ENCODE results near the gene THBS1.

Gene THBS1

DNA sequence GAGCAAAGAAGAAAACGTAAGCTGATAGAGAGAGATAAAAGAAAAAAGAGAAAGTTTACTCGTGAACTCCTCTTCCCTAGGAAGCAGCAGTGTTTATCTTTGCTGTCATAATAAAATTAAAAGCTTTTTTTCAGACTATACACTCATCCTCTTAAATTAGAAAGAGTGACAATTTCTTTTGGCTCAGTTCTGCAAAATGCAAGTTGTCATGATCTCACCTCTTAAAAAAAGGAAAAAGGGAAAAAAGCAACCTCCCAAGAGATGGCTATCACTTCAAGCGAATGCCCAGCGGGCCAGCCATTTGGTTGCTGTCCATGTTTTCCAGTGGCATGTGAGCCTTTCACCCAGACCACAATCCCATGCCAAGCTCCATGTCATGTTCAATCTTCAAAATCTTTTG lies 7.0 kb upstream of the THBS1 start:
- DNase-seq (ENCODE audit: low read depth in 2 of 2) = no peak

DNA sequence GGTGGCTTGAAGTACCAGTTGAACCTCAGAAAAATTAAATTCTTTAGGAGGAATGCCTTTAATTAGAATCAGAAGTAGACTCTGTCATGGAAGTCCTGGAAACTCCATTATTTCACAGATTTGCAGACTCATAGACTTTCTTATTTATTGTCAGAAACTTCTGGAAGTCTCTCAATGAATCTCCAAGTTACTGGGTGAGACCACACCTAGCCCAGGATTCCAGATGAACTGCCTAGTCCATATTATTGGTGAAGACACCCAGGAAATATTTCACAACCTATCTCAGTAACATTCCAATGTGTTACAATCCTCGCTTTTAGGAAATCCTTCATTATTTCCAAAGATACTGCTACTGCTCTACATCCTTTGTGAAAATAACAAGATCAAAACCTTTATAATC lies 6.5 kb upstream of the THBS1 start:
- DNase-seq (ENCODE audit: low read depth in 2 of 2) = no peak

DNA sequence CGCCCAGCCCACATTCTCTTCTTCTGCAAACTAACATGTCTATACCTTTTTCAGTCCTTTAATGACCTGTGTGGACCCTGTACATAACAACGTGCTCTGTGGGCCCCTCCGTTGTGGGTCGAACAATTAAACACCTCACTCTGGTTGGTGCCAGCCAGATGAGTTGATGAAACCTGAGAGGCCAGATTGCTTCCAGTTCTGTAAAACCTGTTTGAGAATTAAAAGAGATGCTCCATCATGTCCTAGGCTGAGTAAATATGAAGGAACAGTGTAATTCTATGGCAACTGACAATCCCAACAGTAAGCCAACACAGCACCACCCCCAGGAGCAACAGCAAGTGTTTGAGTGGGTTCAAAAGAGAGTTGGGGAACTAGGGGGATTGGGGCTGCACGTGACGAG lies 5.7 kb upstream of the THBS1 start:
- DNase-seq (ENCODE audit: low read depth in 2 of 2) = no peak

DNA sequence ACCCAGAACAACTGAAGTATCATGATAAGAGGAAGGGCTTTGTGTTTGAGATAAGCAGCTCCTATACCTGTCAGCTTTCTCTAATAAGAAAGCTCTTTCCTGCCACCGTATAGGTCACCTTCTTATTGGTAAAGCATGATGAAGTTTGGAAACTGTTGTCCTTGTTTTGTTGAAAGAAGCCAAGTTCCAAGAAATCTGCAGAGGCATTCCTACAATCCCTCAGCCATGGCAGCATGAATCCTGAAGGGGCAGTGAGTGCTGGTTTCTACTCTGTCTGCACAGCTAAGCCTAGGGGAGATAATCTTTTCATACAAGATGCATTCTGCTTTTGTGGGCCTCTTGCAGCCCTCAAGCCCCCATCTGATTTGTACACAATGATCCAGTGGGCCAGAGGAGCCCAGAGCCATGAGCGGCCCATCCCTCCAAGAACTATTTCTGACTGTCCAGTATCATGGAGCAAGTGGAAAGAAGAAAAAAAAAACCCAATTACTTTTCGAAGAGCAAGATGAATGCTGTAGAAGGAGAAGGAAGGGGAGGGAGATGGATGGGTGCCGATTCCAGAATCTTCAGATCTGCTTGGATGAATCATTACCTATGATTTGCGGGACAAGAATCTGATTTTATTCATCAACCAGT lies 1.9 kb upstream of the THBS1 start:
- DNase-seq (ENCODE audit: low read depth in 2 of 2) = no peak

DNA sequence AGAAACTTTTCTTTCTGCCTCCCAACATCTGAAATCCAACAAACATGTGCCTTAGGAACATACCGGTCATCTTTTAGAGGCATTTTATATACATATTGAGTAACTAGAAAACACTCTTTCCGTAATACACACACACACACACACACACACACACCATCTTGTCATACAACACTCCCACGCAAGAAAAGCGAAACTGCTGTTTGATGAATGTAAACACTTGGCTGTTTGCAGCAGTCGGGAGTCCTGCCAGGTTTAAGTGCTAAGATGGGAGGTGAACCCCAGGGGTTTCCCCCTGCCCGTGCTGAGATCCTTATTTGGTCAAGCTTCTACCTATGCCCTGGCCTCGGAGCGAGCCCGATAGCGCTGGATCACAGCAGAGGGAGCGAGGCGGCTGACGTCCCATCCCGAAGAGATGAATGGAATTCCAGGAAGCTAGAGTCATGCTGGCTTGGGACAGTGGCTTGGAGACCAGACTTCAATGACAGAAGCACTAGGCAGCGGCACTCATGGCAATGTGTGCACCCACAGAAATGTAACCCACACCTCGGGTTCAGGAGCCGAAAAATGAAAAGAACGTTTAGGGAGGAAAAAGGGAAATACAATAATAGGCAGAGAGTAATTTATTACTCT lies 1.3 kb upstream of the THBS1 start:
- no peak for DNase-seq (ENCODE audit: low read depth in 2 of 2)

DNA sequence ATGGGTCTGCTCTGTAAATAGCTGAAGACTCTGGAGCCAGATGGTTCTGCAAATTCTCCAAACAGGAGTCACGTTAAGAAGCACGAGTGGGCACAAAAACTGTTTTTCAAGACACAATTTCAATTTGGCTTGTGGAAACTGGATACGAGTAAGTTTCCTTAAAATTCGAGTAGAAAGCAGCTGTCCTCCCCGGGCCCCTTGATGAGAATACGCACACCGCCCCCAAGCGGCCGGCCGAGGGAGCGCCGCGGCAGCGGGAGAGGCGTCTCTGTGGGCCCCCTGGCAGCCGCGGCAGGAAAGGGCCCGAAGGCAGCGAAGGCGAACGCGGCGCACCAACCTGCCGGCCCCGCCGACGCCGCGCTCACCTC lies 778 bp upstream of the THBS1 start:
- peak; percentile 77 to 88 for DNase-seq (ENCODE audit: low read depth in 2 of 2)

DNA sequence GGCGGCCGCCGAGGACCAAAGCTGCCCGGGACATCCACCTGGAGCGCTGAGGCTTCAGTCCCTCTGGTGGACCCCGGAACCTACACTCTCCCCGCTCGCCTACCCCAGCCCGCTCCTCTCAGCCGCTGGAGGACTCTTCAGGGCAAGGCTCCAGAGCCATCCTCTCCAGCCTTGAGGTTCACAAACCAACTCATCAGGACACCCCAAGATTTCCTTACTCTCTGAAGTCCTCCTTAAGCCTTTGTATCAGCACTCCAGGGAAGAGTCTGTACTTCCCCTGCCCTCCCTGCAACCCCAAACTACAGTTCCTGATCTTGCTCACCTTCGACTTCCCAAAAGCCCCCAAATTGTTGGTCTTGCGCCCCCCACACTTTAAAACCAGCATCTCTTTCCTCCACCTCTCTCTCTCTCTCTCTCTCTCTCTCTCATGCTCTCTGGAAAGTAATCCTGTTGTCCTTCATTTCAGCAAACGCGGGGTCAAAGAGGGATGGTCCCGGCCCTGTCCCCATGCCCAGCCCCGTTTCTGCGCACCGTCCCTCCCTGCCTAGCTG lies 438 bp downstream of the THBS1 start:
- DNase-seq (ENCODE audit: low read depth in 2 of 2) = no peak

DNA sequence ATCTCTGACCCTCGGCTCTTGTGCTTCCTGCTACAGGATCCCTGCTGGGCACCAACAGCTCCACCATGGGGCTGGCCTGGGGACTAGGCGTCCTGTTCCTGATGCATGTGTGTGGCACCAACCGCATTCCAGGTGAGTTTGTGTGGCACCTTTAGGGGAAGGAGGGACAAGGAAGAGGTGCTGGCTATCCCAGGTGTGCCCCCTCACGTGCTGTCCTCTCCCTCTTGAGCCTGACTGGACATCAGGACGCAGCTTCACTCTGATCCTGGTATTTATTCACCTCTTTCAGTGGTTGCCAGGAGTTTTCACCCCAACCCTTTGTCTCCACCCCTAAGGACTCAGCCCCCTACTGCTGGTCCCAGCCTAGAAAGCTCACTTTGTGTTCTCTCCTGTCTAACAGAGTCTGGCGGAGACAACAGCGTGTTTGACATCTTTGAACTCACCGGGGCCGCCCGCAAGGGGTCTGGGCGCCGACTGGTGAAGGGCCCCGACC lies 960 bp downstream of the THBS1 start:
- DNase-seq (ENCODE audit: low read depth in 2 of 2) = no peak

DNA sequence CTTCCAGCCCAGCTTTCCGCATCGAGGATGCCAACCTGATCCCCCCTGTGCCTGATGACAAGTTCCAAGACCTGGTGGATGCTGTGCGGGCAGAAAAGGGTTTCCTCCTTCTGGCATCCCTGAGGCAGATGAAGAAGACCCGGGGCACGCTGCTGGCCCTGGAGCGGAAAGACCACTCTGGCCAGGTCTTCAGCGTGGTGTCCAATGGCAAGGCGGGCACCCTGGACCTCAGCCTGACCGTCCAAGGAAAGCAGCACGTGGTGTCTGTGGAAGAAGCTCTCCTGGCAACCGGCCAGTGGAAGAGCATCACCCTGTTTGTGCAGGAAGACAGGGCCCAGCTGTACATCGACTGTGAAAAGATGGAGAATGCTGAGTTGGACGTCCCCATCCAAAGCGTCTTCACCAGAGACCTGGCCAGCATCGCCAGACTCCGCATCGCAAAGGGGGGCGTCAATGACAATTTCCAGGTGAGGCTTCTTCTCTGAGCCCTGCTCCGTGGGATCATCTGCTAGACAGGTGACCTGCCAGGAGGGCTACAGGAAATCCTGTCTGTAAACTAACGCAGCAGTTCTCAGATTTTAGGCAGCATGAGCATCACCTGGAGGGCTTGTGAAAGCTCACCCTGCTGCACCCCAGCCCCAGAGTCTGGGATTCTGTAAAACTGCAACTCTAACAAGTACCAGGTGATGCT lies 1.6 kb downstream of the THBS1 start:
- DNase-seq (ENCODE audit: low read depth in 2 of 2) = no peak

DNA sequence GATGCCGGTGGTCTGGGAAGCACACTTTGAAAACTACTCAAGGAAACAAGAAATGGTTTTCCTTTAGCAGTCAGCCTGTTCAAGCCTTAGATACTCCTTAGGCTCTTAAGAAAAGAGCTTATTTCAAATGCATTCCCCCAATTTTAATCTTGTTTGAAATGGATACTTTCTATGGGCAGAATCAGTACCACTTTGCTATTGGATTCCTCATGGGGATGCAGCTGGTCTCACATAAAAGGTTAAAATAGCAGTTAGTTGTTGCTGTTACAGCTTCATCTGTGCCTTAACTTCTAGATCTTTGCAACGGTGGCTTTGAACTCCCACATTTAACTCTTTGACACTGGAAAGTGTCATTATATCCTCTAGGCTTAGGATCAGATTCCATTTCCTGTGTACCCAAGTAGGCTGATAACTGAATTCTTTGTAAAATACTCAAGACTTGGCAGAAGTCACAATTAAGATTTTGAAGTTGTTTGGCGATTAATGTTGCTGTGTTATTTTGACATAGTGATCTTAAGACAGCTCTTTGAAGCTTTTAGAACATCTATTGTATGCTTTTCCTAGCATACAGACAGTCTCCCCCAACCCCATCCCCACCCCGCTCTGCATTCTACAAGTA lies 2.2 kb downstream of the THBS1 start:
- DNase-seq (ENCODE audit: low read depth in 2 of 2) = no peak

DNA sequence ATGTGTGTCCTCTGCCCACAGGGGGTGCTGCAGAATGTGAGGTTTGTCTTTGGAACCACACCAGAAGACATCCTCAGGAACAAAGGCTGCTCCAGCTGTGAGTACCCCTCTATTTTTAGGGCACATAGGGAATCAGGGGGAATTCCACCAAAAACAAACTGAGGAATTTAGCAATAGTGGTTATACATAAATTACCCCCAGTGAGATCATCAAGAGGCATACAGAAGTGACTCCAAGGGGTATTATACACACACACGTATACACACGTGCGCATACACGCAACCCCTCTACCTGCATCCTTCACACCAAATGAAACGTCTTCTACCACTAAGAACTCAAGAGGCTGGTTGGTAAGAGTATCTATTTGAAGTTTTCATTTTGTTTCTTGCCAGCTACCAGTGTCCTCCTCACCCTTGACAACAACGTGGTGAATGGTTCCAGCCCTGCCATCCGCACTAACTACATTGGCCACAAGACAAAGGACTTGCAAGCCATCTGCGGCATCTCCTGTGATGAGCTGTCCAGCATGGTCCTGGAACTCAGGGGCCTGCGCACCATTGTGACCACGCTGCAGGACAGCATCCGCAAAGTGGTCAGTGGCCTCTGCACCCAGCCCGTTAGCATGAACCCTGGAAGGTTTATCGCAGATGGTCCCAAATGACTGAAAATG lies 2.9 kb downstream of the THBS1 start:
- peak in 1 of 2 donors; percentile 25 for DNase-seq (ENCODE audit: low read depth in 2 of 2)

DNA sequence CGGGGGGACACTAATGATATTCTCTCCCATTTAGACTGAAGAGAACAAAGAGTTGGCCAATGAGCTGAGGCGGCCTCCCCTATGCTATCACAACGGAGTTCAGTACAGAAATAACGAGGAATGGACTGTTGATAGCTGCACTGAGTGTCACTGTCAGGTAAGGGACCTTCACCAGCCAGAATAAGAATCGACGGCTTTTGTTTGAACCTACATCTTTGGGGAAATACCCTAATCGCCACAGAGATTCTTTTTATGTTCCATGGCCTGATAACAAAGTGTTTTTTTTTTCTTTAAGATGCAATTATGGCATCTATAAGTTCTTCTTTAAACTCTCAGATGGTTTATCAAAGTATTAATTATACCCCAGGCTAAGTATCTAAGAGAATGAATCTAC lies 3.4 kb downstream of the THBS1 start:
- DNase-seq (ENCODE audit: low read depth in 2 of 2) = no peak

DNA sequence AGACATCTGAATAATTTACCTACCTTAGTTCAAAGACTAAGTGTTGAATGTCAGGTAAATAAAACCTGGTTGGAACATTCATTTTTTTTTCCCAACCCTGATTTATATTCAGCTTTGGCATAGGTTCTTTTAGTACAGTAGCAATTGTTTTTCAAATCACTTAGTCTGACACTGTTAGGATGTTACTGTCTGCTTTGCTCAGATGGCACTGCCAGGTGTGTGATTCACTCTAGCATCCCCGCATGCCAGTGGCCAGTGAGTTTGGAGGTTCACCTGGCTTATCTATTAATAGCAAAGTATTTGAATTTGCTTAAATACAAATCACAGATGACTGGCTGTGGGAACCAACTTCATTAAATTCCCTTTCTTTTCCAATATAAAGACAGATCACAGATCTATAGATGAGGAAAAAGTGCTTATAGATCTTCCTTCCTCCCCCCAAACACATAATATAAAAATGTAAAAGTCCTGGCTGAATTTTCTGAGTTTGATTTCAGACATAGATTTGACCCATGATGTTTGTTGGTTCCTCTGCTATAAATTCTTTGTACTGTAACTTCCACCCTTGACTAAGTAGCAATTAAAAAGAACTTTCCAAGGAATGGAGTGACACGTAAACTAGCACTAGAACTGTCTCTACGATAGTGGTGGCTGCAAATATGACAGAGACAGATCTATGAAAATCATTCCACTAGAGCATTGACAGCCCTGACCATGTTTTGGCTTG lies 3.9 kb downstream of the THBS1 start:
- DNase-seq (ENCODE audit: low read depth in 2 of 2) = no peak

DNA sequence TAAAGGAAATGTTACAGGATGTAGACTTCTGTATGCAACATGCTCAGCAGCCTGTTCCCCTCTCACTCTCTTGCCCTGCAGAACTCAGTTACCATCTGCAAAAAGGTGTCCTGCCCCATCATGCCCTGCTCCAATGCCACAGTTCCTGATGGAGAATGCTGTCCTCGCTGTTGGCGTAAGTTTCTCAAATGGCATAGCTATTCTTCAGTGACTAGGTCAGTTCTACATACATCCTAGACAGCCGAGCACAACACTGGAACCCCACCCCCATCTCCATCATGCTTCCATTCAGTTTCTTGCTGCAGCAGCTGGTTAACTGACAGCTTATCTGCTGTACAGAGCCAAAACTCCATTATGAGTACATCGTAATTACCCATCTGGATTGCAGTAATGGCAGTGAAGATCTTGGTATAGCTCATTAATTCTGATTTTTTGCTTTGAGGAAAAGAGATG lies 4.5 kb downstream of the THBS1 start:
- no peak for DNase-seq (ENCODE audit: low read depth in 2 of 2)

DNA sequence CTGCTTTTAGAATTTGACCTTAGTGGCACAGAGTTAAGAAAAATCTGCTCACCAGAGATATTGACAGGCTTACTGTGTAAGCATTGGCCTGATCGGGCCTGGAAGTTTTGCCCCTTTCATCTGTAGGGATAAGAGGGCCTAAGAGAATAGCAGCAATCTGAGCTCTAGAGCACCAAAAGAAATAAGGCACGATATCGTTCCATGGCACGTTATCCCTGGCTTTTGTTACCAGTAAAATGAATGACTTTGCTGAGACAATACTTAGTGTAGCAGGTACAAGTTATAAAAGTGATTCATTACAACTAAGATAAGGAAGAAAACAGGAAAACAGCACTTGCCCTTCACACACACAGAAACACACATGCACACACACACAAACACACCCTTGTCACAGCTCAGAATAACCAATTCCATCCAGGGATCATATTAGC lies 5.0 kb downstream of the THBS1 start:
- no peak for DNase-seq (ENCODE audit: low read depth in 2 of 2)

DNA sequence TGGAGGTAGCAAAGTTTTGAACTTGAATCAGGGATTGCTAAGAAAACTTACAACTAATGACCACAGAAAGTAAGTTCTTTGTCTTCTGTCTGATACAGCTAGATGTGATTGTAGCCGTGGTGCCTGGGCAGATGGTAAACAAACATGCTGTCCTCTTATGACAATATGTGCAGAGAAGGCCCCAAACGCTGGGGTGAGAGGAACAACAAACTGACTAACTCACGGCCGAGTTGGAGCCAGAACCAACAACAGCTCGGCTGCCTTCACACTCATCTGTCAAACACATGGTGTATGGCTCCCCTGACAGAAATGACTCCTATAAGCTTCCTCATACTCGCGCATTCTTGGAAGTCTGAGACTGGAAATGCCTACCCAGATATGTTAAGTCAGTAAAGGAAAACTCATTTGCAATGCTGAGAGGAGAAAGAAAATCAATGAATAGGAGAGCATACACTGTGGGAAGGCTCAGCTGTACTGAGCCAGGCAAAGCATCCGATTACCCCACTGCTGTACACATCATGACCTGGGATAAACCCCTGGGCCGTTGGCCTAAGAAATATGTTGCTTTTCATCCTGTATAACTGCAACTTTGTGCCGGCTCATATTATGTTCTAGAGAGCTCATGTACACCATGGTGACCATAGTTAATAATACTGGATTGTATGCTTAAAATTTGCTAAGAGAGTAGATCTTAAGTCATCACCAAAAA lies 5.7 kb downstream of the THBS1 start:
- no peak for DNase-seq (ENCODE audit: low read depth in 2 of 2)

DNA sequence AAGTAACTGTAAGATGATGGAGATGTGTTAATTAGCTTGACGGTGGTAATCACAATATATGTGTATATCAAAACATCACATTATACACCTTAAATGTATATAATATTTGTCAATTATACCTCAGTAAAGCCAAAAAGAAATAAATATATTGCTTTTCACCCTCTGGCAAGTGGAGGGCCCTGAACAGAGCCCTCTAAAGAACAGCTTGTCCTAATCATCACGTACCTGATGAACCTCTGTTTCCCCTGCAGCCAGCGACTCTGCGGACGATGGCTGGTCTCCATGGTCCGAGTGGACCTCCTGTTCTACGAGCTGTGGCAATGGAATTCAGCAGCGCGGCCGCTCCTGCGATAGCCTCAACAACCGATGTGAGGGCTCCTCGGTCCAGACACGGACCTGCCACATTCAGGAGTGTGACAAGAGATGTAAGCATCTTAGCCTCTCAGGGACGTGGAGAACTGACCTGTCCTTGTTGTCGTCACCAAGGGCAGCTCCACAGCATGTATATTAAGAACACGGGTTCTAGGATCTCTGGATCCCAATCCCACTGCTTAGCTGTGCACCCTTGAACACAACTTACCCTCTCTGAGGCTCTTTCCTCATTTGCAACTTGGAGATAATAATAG lies 6.3 kb downstream of the THBS1 start:
- DNase-seq (ENCODE audit: low read depth in 2 of 2) = no peak

DNA sequence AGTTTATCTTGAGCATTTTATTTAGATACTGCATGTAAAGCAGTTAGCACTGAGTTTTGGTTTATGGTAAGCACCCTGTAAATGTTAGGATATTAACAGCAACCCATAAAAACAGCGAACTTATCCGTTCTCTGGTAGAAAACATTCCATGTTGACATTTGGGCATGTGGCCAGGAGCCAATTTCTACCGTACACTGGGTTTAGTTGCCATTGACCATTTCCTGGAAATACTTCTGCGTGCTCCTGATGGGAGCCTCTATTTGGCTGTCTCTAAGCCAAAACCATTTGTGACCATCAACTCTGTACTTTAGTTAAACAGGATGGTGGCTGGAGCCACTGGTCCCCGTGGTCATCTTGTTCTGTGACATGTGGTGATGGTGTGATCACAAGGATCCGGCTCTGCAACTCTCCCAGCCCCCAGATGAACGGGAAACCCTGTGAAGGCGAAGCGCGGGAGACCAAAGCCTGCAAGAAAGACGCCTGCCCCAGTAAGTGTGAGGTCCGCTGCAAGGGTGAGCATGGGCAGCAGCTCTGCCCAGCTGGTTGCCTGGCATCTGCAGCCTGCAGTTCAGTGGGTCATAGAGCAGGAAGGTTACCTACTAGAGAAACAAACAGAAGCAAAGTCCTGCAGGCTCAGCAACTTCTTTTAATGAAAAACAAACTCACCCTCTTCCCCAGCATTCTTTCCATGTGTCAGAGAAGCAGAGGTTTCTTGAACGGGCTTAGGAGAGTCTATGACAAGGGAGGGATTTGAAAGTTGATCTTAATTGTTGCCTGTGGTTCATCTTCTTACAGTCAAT lies 7.1 kb downstream of the THBS1 start:
- no peak for DNase-seq (ENCODE audit: low read depth in 2 of 2)

DNA sequence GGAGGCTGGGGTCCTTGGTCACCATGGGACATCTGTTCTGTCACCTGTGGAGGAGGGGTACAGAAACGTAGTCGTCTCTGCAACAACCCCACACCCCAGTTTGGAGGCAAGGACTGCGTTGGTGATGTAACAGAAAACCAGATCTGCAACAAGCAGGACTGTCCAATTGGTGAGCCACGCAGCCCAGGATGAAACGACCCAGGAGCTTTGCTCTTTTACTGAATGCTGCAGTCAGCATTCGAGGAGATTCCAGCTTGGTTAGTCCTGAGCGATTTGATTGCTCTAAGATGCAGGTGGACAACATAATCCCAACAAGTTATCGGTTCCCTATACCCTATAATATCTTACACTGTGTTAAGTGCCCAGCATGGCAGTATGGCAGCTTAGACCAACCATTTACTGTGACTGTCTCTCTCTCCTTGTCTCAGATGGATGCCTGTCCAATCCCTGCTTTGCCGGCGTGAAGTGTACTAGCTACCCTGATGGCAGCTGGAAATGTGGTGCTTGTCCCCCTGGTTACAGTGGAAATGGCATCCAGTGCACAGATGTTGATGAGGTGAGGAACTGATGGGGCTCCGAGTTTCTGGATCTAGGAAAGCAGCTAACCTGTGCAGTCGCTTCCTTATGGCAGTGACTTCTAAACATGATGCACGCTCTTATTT lies 7.8 kb downstream of the THBS1 start:
- no peak for DNase-seq (ENCODE audit: low read depth in 2 of 2)

Data from activated CD4-positive, alpha-beta T cell treated with anti-CD3 and anti-CD28 coated beads for 24 hours (primary cell).